IMR-90 (cell line): ENCODE results near the gene GNAZ. TPM values are rescaled to one million over a fixed set of nuclear protein-coding genes. Genes with fewer than 3 reads are reported as not detected.

Experiments used
- ATAC-seq: fragments of 200-7000 bp; cut with Tn5 transposase; 2 replicates; pipeline ENCODE4 v1.9.1; 2020; ENCODE audit warnings: low read depth, mild to moderate bottlenecking, moderate library complexity
- BruUV-seq: library from RNA; stranded (reverse); fragments of 400-500 nt; replicated peaks from 2 replicates; lab custom pipeline; 2021; lab: Mats Ljungman, UMichigan
- CTCF ChIA-PET: fragments of 300-600 bp; formaldehyde crosslinking; extraction: SDS; loops from one replicate; lab custom pipeline; 2021; ENCODE audit warnings: antibody characterized with exemption; lab: Yijun Ruan, JAX
- POLR2A ChIA-PET: fragments of 300-600 bp; sonication (Branson Sonifier 250); formaldehyde crosslinking; loops from one replicate; lab custom pipeline; 2022; ENCODE audit warnings: antibody characterized with exemption; ENCODE audit not compliant: unreplicated experiment; lab: Charles Lee
- DNase-seq: peaks from one replicate; pipeline ENCODE4 v3.0.0; 2013
- H2AFZ ChIP-seq: replicated peaks from 2 replicates; pipeline ENCODE3; 2013; ENCODE audit warnings: low read length, mild to moderate bottlenecking; ENCODE audit not compliant: poor library complexity
- H2AK5ac ChIP-seq: 2 replicates; pipeline ENCODE4 v1.6.1; 2013; ENCODE audit warnings: low read depth, low read length, inconsistent platforms
- H2AK9ac ChIP-seq: replicated peaks from 2 replicates; pipeline ENCODE3; 2013; ENCODE audit warnings: mild to moderate bottlenecking, low read depth, low read length, moderate library complexity; ENCODE audit not compliant: poor library complexity
- H2BK120ac ChIP-seq: 2 replicates; pipeline ENCODE4 v1.6.1; 2013; ENCODE audit warnings: low read depth, low read length, inconsistent platforms
- H2BK15ac ChIP-seq: 3 replicates; pipeline ENCODE4 v1.6.1; 2013; ENCODE audit warnings: low read depth, low read length, inconsistent platforms
- H2BK20ac ChIP-seq: 2 replicates; pipeline ENCODE4 v1.6.1; 2013; ENCODE audit warnings: low read depth, mild to moderate bottlenecking, inconsistent platforms, low read length, moderate library complexity
- H2BK5ac ChIP-seq: 2 replicates; pipeline ENCODE4 v1.6.1; 2013; ENCODE audit warnings: mild to moderate bottlenecking, low read depth, low read length, inconsistent platforms; ENCODE audit not compliant: poor library complexity, severe bottlenecking
- H3K14ac ChIP-seq: replicated peaks from 2 replicates; pipeline ENCODE4 v1.6.1; 2013; ENCODE audit warnings: low read depth, low read length, inconsistent platforms
- H3K18ac ChIP-seq: 2 replicates; pipeline ENCODE4 v1.6.1; 2013; ENCODE audit warnings: low read depth, low read length, control low read depth
- H3K23ac ChIP-seq: 2 replicates; pipeline ENCODE4 v1.6.1; 2013; ENCODE audit warnings: low read depth, low read length, inconsistent platforms
- H3K27ac ChIP-seq: 2 replicates; pipeline ENCODE4 v1.5.1; 2013; ENCODE audit warnings: mild to moderate bottlenecking, control low read depth, low read length; ENCODE audit not compliant: insufficient read depth
- H3K27me3 ChIP-seq: 2 replicates; pipeline ENCODE4 v1.6.1; 2013; ENCODE audit warnings: low read length; ENCODE audit not compliant: control insufficient read depth, insufficient read depth
- H3K36me3 ChIP-seq: 2 replicates; pipeline ENCODE4 v1.6.1; 2013; ENCODE audit warnings: low read length, mixed read lengths; ENCODE audit not compliant: control insufficient read depth, insufficient read depth
- H3K4ac ChIP-seq: 2 replicates; pipeline ENCODE4 v1.6.1; 2013; ENCODE audit warnings: low read depth, low read length, inconsistent platforms
- H3K4me1 ChIP-seq: 2 replicates; pipeline ENCODE4 v1.6.1; 2013; ENCODE audit warnings: low read length, mixed read lengths; ENCODE audit not compliant: control insufficient read depth, insufficient read depth
- H3K4me2 ChIP-seq: 2 replicates; pipeline ENCODE4 v1.6.1; 2013; ENCODE audit warnings: low read depth, mild to moderate bottlenecking, control low read depth, low read length, moderate library complexity
- H3K4me3 ChIP-seq: 2 replicates; pipeline ENCODE4 v1.5.1; 2013; ENCODE audit warnings: low read depth, mild to moderate bottlenecking, control low read depth, low read length, moderate library complexity; ENCODE audit not compliant: insufficient read depth
- H3K56ac ChIP-seq: 2 replicates; pipeline ENCODE4 v1.6.1; 2013; ENCODE audit warnings: low read length, inconsistent platforms; ENCODE audit not compliant: insufficient read depth; ENCODE audit errors: extremely low read depth
- H3K79me1 ChIP-seq, 2 experiments: 2 replicates each; pipeline ENCODE4 v1.6.1; 2013; ENCODE audit warnings: low read length in 2 of 2, inconsistent platforms in 1 of 2, low read depth in 1 of 2
- H3K9ac ChIP-seq: 2 replicates; pipeline ENCODE4 v1.6.1; 2013; ENCODE audit warnings: low read depth, low read length, control low read depth
- H3K9me1 ChIP-seq: 2 replicates; pipeline ENCODE4 v1.6.1; 2013; ENCODE audit warnings: low read length, inconsistent platforms; ENCODE audit not compliant: insufficient read depth
- H3K9me3 ChIP-seq: 2 replicates; pipeline ENCODE4 v1.6.1; 2013; ENCODE audit warnings: low read length; ENCODE audit not compliant: control insufficient read depth, insufficient read depth
- H4K20me1 ChIP-seq: 2 replicates; pipeline ENCODE4 v1.6.1; 2013; ENCODE audit warnings: low read length, inconsistent platforms; ENCODE audit not compliant: insufficient read depth
- H4K5ac ChIP-seq: 2 replicates; pipeline ENCODE4 v1.6.1; 2013; ENCODE audit warnings: mild to moderate bottlenecking, low read depth, low read length, control low read depth
- H4K8ac ChIP-seq, 2 experiments: 2 replicates each; pipeline ENCODE4 v1.6.1; 2013; ENCODE audit warnings: low read depth in 2 of 2, low read length in 2 of 2, control low read depth in 1 of 2, inconsistent platforms in 1 of 2
- H4K91ac ChIP-seq: 2 replicates; pipeline ENCODE4 v1.6.1; 2013; ENCODE audit warnings: low read depth, low read length, inconsistent platforms; ENCODE audit not compliant: insufficient read depth
- FOS ChIP-seq: fragments of 150-350 bp; IDR thresholded peaks from 2 replicates; pipeline ENCODE4 v1.6.1; 2016; ENCODE audit warnings: low read depth, low read length
- whole genome bisulfite sequencing, 2 experiments: methylation state at CpG; one replicate each; pipeline versions ENCODE4 v1.1.5 to v1.1.7; 2013; ENCODE audit warnings: missing lambda C conversion rate in 2 of 2; ENCODE audit not compliant: insufficient read length in 1 of 2; ENCODE audit errors: extremely low coverage in 2 of 2; 5-methylcytosine and 5-hydroxymethylcytosine counted together
- dilution Hi-C: fragments of 300-500 bp; cut with HindIII; formaldehyde crosslinking; loops from one replicate; pipeline ENCODE4 v1.14.3; 2018; ENCODE audit warnings: low sequenced_read_pairs; ENCODE audit not compliant: unreplicated experiment
- in situ Hi-C: fragments of 300-500 bp; cut with MboI; formaldehyde crosslinking; loops from 3 replicates; pipeline ENCODE4 v1.14.3; 2019; ENCODE audit warnings: low sequenced_read_pairs, inconsistent platforms, mixed read lengths
- intact Hi-C: fragments of 100-400 bp; cut with micrococcal nuclease; formaldehyde crosslinking; loops from 2 replicates; pipeline ENCODE4 v1.10.0; 2022
- polyA plus RNA-seq, 3 experiments: library from polyadenylated mRNA; depleted of rRNA; stranded (reverse); fragments of >200 nt; gene quantifications; 2 replicates each; pipeline ENCODE4 v1.2.3, GENCODE V29; 2012; ENCODE audit warnings: low replicate concordance in 1 of 3
- total RNA-seq: library from RNA; depleted of rRNA; stranded (reverse); fragments of >200 nt; gene quantifications from 2 replicates; pipeline ENCODE4 v1.2.3, GENCODE V29; 2012

Gene GNAZ
- total and polyA plus RNA-seq, 2 of the 4 experiments (the other 2 are of a cell fraction): 1.5 to 2.5 TPM

DNA sequence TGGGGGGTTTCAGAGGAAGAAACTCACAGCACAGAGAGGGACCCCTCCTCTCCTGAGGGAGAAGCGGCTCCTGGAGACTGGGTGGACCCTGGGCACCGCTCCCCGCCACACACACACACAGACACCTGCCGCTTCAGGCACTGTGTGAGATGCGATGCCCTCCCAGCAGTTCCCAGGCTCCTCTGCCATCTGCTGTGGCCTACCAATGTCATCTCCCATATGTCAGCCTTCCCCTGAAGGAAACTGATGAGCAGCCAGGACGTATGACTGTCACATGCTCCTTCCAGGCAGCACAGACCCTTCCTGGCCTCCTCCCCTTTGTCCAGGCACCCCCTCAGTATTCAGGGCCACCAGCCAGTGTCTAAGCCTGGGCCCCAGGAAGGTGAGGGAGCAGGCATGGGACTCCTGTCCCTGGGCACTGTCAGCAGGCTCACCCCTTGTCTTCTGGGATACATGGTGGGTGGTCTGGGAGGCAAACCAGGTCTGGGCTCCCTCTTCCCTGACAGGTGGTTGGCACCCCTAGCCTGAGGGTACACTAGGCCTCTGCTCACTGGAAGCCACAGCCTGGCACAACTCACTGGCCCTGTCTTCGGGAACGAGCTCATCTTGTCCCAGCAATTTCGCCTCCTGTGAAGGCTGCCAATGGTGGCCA is 98.2 kb downstream of the GNAZ start:
- no peaks in the 10 kb centered on the region for H3K79me1 ChIP-seq
- no peak overlapping the region for H2AK5ac ChIP-seq
- no TSS peak for BruUV-seq
- peaks cover 3% of the 10 kb centered on the region; the same call in 1 of the 2 replicates for H3K27me3 ChIP-seq
- no peak overlapping the region for H3K4ac ChIP-seq
- H3K9ac ChIP-seq: no peak overlapping the region
- H3K9me3 ChIP-seq: no peaks in the 10 kb centered on the region; the same call in 1 of the 2 replicates
- no peak overlapping the region for H4K91ac ChIP-seq
- H2BK120ac ChIP-seq: no peak overlapping the region
- ATAC-seq (no peak), DNase-seq (no peak)
- H2BK5ac ChIP-seq: no peak overlapping the region
- no peak overlapping the region for H3K14ac ChIP-seq
- peaks cover 5% of the 10 kb centered on the region; the same call in 1 of the 2 replicates for H3K4me1 ChIP-seq
- no peak overlapping the region for H2AFZ ChIP-seq
- no peak overlapping the region for H3K18ac ChIP-seq
- no peak overlapping the region for H2AK9ac ChIP-seq
- H2BK15ac ChIP-seq: no peak overlapping the region
- no peaks in the 10 kb centered on the region for H3K36me3 ChIP-seq
- WGBS, 2 experiments: no CpG with 5 or more reads among the region's 9 CpGs
- no peak overlapping the region for H3K27ac ChIP-seq
- intact Hi-C loops (no loop called here), in situ Hi-C loops (no loop called here), dilution Hi-C loops (no loop called here)
- H3K4me2 ChIP-seq: no peak overlapping the region
- TF ChIP-seq FOS: no peak
- no peak overlapping the region for H3K4me3 ChIP-seq
- H3K56ac ChIP-seq: 0 out of 2 replicates have a peak overlapping the region, but pooled peaks have one; percentile 3
- H3K23ac ChIP-seq: no peak overlapping the region
- CTCF ChIA-PET: no interaction called here
- H3K9me1 ChIP-seq: no peaks in the 10 kb centered on the region
- H4K20me1 ChIP-seq: no peaks in the 10 kb centered on the region
- no peak overlapping the region for H2BK20ac ChIP-seq
- H4K5ac ChIP-seq: no peak overlapping the region
- POLR2A ChIA-PET: no interaction called here
- no peak overlapping the region for H4K8ac ChIP-seq
